GM12878 (cell line): Measurements from ENCODE around the gene LRBA. TPM values are rescaled to one million over a fixed set of nuclear protein-coding genes. Genes with fewer than 3 reads are reported as not detected.

Source experiments
- ATAC-seq: fragments of 200-7000 bp; cut with Tn5 transposase; 3 replicates; pipeline ENCODE4 v1.9.1; 2020; ENCODE audit warnings: mild to moderate bottlenecking, moderate library complexity
- BruUV-seq: library from RNA; stranded (reverse); fragments of 400-500 nt; replicated peaks from 2 replicates; lab custom pipeline; 2021; lab: Mats Ljungman, UMichigan
- CTCF ChIA-PET: fragments of 300-600 bp; sonication (Branson Sonifier 250); formaldehyde crosslinking; extraction: SDS; loops from one replicate; lab custom pipeline; 2021; ENCODE audit warnings: inconsistent platforms; lab: Yijun Ruan, JAX
- POLR2A ChIA-PET: fragments of 350-600 bp; formaldehyde crosslinking; extraction: SDS; loops from one replicate; lab custom pipeline; 2021; ENCODE audit warnings: inconsistent platforms; lab: Charles Lee
- RAD21 ChIA-PET: fragments of 300-600 bp; sonication (Branson Sonifier 250); formaldehyde crosslinking; loops from one replicate; lab custom pipeline; 2023; ENCODE audit warnings: antibody characterized with exemption; ENCODE audit not compliant: unreplicated experiment; lab: Charles Lee
- SMC1A ChIA-PET: fragments of 300-600 bp; sonication (Branson Sonifier 250); formaldehyde crosslinking; loops from one replicate; lab custom pipeline; 2023; ENCODE audit not compliant: unreplicated experiment, uncharacterized antibody; lab: Charles Lee
- DNase-seq: peaks from one replicate; pipeline ENCODE4 v3.0.0-alpha.2; 2011; ENCODE audit warnings: low read depth, low spot score
- FAIRE-seq: peaks from 3 replicates; lab custom pipeline; 2011; peaks lifted over from hg19 to GRCh38; lab: Jason Lieb, UNC
- H2AFZ ChIP-seq: 2 replicates; pipeline ENCODE4 v1.6.0; 2011; ENCODE audit warnings: low read depth, low read length, control low read depth; ENCODE audit not compliant: control insufficient read depth
- H3K27ac ChIP-seq: 2 replicates; pipeline ENCODE4 v1.5.1; 2011; ENCODE audit warnings: control low read depth; ENCODE audit not compliant: control insufficient read depth, insufficient read depth
- H3K27me3 ChIP-seq, 2 experiments: replicated peaks in 1 of 2; 2 replicates each; pipeline versions ENCODE4 v1.6.0 to v1.6.1; 2011; ENCODE audit warnings: low read length in 1 of 2; ENCODE audit not compliant: control insufficient read depth in 2 of 2, insufficient read depth in 2 of 2
- H3K36me3 ChIP-seq, 2 experiments: 2 replicates each; pipeline ENCODE4 v1.5.1; 2011; ENCODE audit warnings: low read length in 1 of 2; ENCODE audit not compliant: control insufficient read depth in 2 of 2, insufficient read depth in 2 of 2
- H3K4me1 ChIP-seq: 2 replicates; pipeline ENCODE4 v1.6.1; 2011; ENCODE audit warnings: mild to moderate bottlenecking, low read length, moderate library complexity, mixed read lengths; ENCODE audit not compliant: control insufficient read depth, insufficient read depth
- H3K4me2 ChIP-seq: 2 replicates; pipeline ENCODE4 v1.6.0; 2011; ENCODE audit warnings: control low read depth; ENCODE audit not compliant: control insufficient read depth, insufficient read depth
- H3K4me3 ChIP-seq: fragments of 200-600 bp; sonication (generic); 2 replicates; pipeline ENCODE4 v1.5.1; 2016
- H3K79me2 ChIP-seq: 2 replicates; pipeline ENCODE4 v1.6.0; 2011; ENCODE audit warnings: low read length; ENCODE audit not compliant: control insufficient read depth, insufficient read depth
- H3K9ac ChIP-seq: 2 replicates; pipeline ENCODE4 v1.8.0; 2011; ENCODE audit warnings: low read length, control low read depth, mixed read lengths; ENCODE audit not compliant: control insufficient read depth, insufficient read depth
- H3K9me3 ChIP-seq: replicated peaks from 3 replicates; pipeline ENCODE4 v1.5.1; 2011; ENCODE audit warnings: mild to moderate bottlenecking, low read length; ENCODE audit not compliant: control insufficient read depth, insufficient read depth
- H4K20me1 ChIP-seq: 2 replicates; pipeline ENCODE4 v1.6.0; 2011; ENCODE audit not compliant: control insufficient read depth, insufficient read depth
- BCL11A ChIP-seq: IDR thresholded peaks from 2 replicates; pipeline ENCODE4 v1.6.1; 2011; ENCODE audit warnings: low read depth, low read length
- IRF5 ChIP-seq: fragments of 450-650 bp; IDR thresholded peaks from 2 replicates; pipeline ENCODE4 v1.6.1; 2017; ENCODE audit warnings: borderline replicate concordance
- MEF2A ChIP-seq: IDR thresholded peaks from 2 replicates; pipeline ENCODE4 v1.6.1; 2011; ENCODE audit warnings: low read depth, mild to moderate bottlenecking, low read length, moderate library complexity; ENCODE audit not compliant: insufficient read depth
- NR2F1 ChIP-seq: fragments of 450-650 bp; conservative IDR thresholded peaks from 2 replicates; pipeline ENCODE4 v1.6.1; 2017; ENCODE audit warnings: mild to moderate bottlenecking
- WGBS: methylation state at CpG from one replicate; pipeline ENCODE4 v1.1.6; 2016; ENCODE audit warnings: low lambda C conversion rate; ENCODE audit not compliant: insufficient replicate concordance, insufficient coverage; ENCODE audit errors: missing lambda C conversion rate; 5-methylcytosine and 5-hydroxymethylcytosine counted together
- in situ Hi-C: fragments of 300-500 bp; cut with MboI; formaldehyde crosslinking; loops from 9 replicates; pipeline ENCODE4 v1.14.3; 2018; ENCODE audit warnings: mixed read lengths
- intact Hi-C: fragments of 100-400 bp; cut with micrococcal nuclease; formaldehyde crosslinking; loops from one replicate; pipeline ENCODE4 v1.14.2; 2022; ENCODE audit not compliant: unreplicated experiment
- polyA plus RNA-seq, 11 experiments: library from polyadenylated mRNA; depleted of rRNA in 4 of 11; unstranded in 6 of 11; stranded (reverse) in 5 of 11; fragments of >200 nt; fragmentation: Nextera tagmentation in 4 of 11; fragmentation: Illumina TruSeq in 1 of 11; extraction: Ambion mirVana in 4 of 11; extraction: Trizol in 1 of 11; gene quantifications; 1 replicate in 1 of 11; 2 replicates in 10 of 11; pipeline versions ENCODE4 v1.2.1 to v1.2.3, GENCODE V29; 2011 to 2016; ENCODE audit warnings: inconsistent platforms in 2 of 11, missing spikeins in 2 of 11, low read depth in 1 of 11
- total RNA-seq, 4 experiments: library from RNA; depleted of rRNA in 3 of 4; stranded (reverse); fragments of >200 nt in 3 of 4; fragmentation: Illumina TruSeq in 1 of 4; extraction: Trizol in 1 of 4; gene quantifications; 2 replicates each; pipeline versions ENCODE4 v1.2.1 to v1.2.3, GENCODE V29; 2013 to 2021
- TF ChIP-seq, protein P1 (sequence below): fragments of 450-650 bp; IDR thresholded peaks from 2 replicates; pipeline ENCODE4 v1.6.1; 2017; ENCODE audit warnings: antibody characterized with exemption, mild to moderate bottlenecking, moderate library complexity
- TF ChIP-seq, protein P2 (sequence below): fragments of 450-650 bp; IDR thresholded peaks from 2 replicates; pipeline ENCODE4 v1.6.1; 2017; ENCODE audit warnings: mild to moderate bottlenecking, moderate library complexity

LRBA gene
- total and polyA plus RNA-seq, 10 of the 15 experiments (the other 5 are each of a cell fraction or from before 2014, with no cell fraction given): 20.3 to 93.4 (median 55.0) TPM

GRCh38 chr4:150888217-150888616 lies 126.9 kb downstream of the LRBA start:
- Histone ChIP-seq H3K4me2 (peak overlapping the region; percentile 13; the same call in 1 of the 2 replicates), H3K4me1 (peaks cover 20% of the 10 kb centered on the region), H4K20me1 (no peaks in the 10 kb centered on the region), H2AFZ (no peak overlapping the region), H3K27ac (no peak overlapping the region), H3K4me3 (no peak overlapping the region), H3K79me2 (no peaks in the 10 kb centered on the region; the same call in 1 of the 2 replicates), H3K9me3 (peaks cover 5% of the 10 kb centered on the region; the same call in 2 of the 3 replicates), H3K9ac (no peak overlapping the region), H3K36me3 (peaks cover 0 to 2% of the 10 kb centered on the region in 2 experiments; a peak in 1 of 4 replicates), H3K27me3 (no peaks in the 10 kb centered on the region)
- peak; percentile 79 for TF ChIP-seq MEF2A
- TF ChIP-seq, protein P1, sequence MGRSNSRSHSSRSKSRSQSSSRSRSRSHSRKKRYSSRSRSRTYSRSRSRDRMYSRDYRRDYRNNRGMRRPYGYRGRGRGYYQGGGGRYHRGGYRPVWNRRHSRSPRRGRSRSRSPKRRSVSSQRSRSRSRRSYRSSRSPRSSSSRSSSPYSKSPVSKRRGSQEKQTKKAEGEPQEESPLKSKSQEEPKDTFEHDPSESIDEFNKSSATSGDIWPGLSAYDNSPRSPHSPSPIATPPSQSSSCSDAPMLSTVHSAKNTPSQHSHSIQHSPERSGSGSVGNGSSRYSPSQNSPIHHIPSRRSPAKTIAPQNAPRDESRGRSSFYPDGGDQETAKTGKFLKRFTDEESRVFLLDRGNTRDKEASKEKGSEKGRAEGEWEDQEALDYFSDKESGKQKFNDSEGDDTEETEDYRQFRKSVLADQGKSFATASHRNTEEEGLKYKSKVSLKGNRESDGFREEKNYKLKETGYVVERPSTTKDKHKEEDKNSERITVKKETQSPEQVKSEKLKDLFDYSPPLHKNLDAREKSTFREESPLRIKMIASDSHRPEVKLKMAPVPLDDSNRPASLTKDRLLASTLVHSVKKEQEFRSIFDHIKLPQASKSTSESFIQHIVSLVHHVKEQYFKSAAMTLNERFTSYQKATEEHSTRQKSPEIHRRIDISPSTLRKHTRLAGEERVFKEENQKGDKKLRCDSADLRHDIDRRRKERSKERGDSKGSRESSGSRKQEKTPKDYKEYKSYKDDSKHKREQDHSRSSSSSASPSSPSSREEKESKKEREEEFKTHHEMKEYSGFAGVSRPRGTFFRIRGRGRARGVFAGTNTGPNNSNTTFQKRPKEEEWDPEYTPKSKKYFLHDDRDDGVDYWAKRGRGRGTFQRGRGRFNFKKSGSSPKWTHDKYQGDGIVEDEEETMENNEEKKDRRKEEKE: no peak
- no peak for TF ChIP-seq BCL11A
- TF ChIP-seq NR2F1: no peak
- TF ChIP-seq IRF5: no peak
- TF ChIP-seq, protein P2, sequence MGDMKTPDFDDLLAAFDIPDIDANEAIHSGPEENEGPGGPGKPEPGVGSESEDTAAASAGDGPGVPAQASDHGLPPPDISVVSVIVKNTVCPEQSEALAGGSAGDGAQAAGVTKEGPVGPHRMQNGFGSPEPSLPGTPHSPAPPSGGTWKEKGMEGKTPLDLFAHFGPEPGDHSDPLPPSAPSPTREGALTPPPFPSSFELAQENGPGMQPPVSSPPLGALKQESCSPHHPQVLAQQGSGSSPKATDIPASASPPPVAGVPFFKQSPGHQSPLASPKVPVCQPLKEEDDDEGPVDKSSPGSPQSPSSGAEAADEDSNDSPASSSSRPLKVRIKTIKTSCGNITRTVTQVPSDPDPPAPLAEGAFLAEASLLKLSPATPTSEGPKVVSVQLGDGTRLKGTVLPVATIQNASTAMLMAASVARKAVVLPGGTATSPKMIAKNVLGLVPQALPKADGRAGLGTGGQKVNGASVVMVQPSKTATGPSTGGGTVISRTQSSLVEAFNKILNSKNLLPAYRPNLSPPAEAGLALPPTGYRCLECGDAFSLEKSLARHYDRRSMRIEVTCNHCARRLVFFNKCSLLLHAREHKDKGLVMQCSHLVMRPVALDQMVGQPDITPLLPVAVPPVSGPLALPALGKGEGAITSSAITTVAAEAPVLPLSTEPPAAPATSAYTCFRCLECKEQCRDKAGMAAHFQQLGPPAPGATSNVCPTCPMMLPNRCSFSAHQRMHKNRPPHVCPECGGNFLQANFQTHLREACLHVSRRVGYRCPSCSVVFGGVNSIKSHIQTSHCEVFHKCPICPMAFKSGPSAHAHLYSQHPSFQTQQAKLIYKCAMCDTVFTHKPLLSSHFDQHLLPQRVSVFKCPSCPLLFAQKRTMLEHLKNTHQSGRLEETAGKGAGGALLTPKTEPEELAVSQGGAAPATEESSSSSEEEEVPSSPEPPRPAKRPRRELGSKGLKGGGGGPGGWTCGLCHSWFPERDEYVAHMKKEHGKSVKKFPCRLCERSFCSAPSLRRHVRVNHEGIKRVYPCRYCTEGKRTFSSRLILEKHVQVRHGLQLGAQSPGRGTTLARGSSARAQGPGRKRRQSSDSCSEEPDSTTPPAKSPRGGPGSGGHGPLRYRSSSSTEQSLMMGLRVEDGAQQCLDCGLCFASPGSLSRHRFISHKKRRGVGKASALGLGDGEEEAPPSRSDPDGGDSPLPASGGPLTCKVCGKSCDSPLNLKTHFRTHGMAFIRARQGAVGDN: no peak
- FAIRE-seq: no peak
- ChIA-PET POLR2A (no interaction called here), RAD21 (interaction anchor here (0.6 kb wide), 1 partner anchor 84 kb away, joined by 4 read pairs; no protein-coding TSS in a partner anchor), SMC1A (interaction anchor here (1.2 to 1.6 kb wide), 3 partner anchors 21 to 125 kb away, joined by 3 to 4 read pairs (median 3); no protein-coding TSS in a partner anchor), CTCF (interaction anchor here (2.2 kb wide), 1 partner anchor 21 kb away, joined by 8 read pairs; no protein-coding TSS in a partner anchor)
- intact Hi-C loops (no loop called here), in situ Hi-C loops (no loop called here)
- DNase-seq: no peak
- 31% methylated on average over 1 of the region's 1 CpG for WGBS
- BruUV-seq: no TSS peak
- ATAC-seq: peak; percentile 15; the same call in 1 of the 3 replicates
